Measurements from ENCODE around the gene HLCS.
"Not testable (repeated sequence)": the region's sequence is repeated elsewhere in the genome, so short reads cannot be mapped to it uniquely, and the experiment has no call there.

Gene HLCS

GRCh38 chr21:36850372-36850771 lies 116.1 kb downstream of the HLCS start:
- no peak for DNase-seq (ENCODE audit: low read depth in 2 of 2)

- DNase-seq (ENCODE audit: low read depth in 2 of 2): no peak
These were observed 116.9 kb downstream of the HLCS start for GRCh38 chr21:36849461-36850105.

- DNase-seq (ENCODE audit: low read depth in 2 of 2): no peak
These were observed 117.7 kb downstream of the HLCS start for GRCh38 chr21:36848730-36849274.

- no peak for DNase-seq (ENCODE audit: low read depth in 2 of 2)
These were observed 119.3 kb downstream of the HLCS start for GRCh38 chr21:36847189-36847588.

- DNase-seq (ENCODE audit: low read depth in 2 of 2): no peak
These were observed 119.8 kb downstream of the HLCS start for GRCh38 chr21:36846631-36847030.

- DNase-seq (ENCODE audit: low read depth in 2 of 2): no peak
These were observed 120.7 kb downstream of the HLCS start for GRCh38 chr21:36845790-36846189.

GRCh38 chr21:36845070-36845469 lies 121.4 kb downstream of the HLCS start:
- no peak for DNase-seq (ENCODE audit: low read depth in 2 of 2)

GRCh38 chr21:36841866-36842265 lies 124.6 kb downstream of the HLCS start:
- DNase-seq (ENCODE audit: low read depth in 2 of 2): no peak

- DNase-seq (ENCODE audit: low read depth in 2 of 2): no peak
These were observed 126.7 kb downstream of the HLCS start for GRCh38 chr21:36839735-36840134.

GRCh38 chr21:36839123-36839522 lies 127.3 kb downstream of the HLCS start:
- no peak for DNase-seq (ENCODE audit: low read depth in 2 of 2)

- no peak for DNase-seq (ENCODE audit: low read depth in 2 of 2)
These were observed 131.1 kb downstream of the HLCS start for GRCh38 chr21:36835383-36835795.

- DNase-seq (ENCODE audit: low read depth in 2 of 2): no peak
These were observed 132.3 kb downstream of the HLCS start for GRCh38 chr21:36834192-36834591.

GRCh38 chr21:36830100-36830499 lies 136.4 kb downstream of the HLCS start:
- DNase-seq (ENCODE audit: low read depth in 2 of 2): no peak

- no peak for DNase-seq (ENCODE audit: low read depth in 2 of 2)
These were observed 137.5 kb downstream of the HLCS start for GRCh38 chr21:36828891-36829515.

GRCh38 chr21:36828208-36828607 lies 138.3 kb downstream of the HLCS start:
- no peak for DNase-seq (ENCODE audit: low read depth in 2 of 2)

GRCh38 chr21:36825658-36826057 lies 140.8 kb downstream of the HLCS start:
- no peak for DNase-seq (ENCODE audit: low read depth in 2 of 2)

GRCh38 chr21:36821032-36821299 lies 145.5 kb downstream of the HLCS start:
- DNase-seq (ENCODE audit: low read depth in 2 of 2): no peak

GRCh38 chr21:36820176-36821031 lies 146.1 kb downstream of the HLCS start:
- no peak for DNase-seq (ENCODE audit: low read depth in 2 of 2)

GRCh38 chr21:36817732-36818450 lies 148.6 kb downstream of the HLCS start:
- no peak for DNase-seq (ENCODE audit: low read depth in 2 of 2)

- DNase-seq (ENCODE audit: low read depth in 2 of 2): no peak
These were observed 149.8 kb downstream of the HLCS start for GRCh38 chr21:36816561-36817130.

GRCh38 chr21:36816026-36816425 lies 150.4 kb downstream of the HLCS start:
- DNase-seq (ENCODE audit: low read depth in 2 of 2): not testable (repeated sequence)

GRCh38 chr21:36815284-36815683 lies 151.2 kb downstream of the HLCS start:
- DNase-seq (ENCODE audit: low read depth in 2 of 2): no peak

Measured in stimulated activated CD8-positive, alpha-beta memory T cell treated with anti-CD3 and anti-CD28 coated beads, Interleukin-2, amount 100 ng/mL, for 1 hour (primary cell).